Choroid plexus epithelial cell (primary cell): ENCODE measurements around the gene RBM33.

Source experiments
- DNase-seq: peaks from one replicate; pipeline ENCODE4 v3.0.0-alpha.2; 2010; ENCODE audit warnings: low read depth
- H3K4me3 ChIP-seq: 2 replicates; pipeline ENCODE4 v1.5.1; 2011; ENCODE audit warnings: low read depth, mild to moderate bottlenecking, control low read depth, low read length, moderate library complexity
- CTCF ChIP-seq: conservative IDR thresholded peaks from 2 replicates; pipeline ENCODE4 v1.5.1; 2011; ENCODE audit warnings: low read depth, mild to moderate bottlenecking, control low read depth, inconsistent platforms, low read length, moderate library complexity

The RBM33 gene

GRCh38 chr7:155774947-155775346 is 130.5 kb downstream of the RBM33 start:
- no peak for DNase-seq
- no peak for TF ChIP-seq CTCF
- H3K4me3 ChIP-seq: no peak overlapping the region

GRCh38 chr7:155775691-155776090 is 131.2 kb downstream of the RBM33 start:
- no peak overlapping the region for H3K4me3 ChIP-seq
- no peak for TF ChIP-seq CTCF
- DNase-seq: no peak

GRCh38 chr7:155776606-155777005 is 132.1 kb downstream of the RBM33 start:
- TF ChIP-seq CTCF: no peak
- DNase-seq: no peak

DNA sequence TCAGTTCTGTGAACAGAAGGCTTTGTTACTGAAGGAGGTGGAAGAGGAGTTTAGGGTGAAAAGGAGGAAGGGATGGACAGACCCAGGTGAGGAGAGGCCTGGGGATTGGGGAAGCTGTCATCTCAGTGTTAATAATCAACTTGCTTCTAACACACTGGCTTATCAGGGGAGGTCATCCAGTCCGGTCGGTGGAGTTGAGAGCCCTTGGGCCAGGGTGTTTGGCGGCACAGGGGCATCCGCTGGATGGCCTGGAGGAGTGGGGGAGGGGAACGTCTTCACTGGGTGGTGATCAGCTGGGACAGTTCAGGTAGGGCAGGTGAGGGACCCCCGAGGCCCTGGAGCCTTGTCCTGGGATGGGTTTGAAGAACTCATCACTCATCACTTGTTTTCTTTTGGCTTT is 133.9 kb downstream of the RBM33 start:
- no peak overlapping the region for H3K4me3 ChIP-seq
- TF ChIP-seq CTCF: no peak
- DNase-seq: no peak

More at GRCh38 chr7:155776606-155777005, 132.1 kb downstream of the RBM33 start:
- no peak overlapping the region for H3K4me3 ChIP-seq

DNA sequence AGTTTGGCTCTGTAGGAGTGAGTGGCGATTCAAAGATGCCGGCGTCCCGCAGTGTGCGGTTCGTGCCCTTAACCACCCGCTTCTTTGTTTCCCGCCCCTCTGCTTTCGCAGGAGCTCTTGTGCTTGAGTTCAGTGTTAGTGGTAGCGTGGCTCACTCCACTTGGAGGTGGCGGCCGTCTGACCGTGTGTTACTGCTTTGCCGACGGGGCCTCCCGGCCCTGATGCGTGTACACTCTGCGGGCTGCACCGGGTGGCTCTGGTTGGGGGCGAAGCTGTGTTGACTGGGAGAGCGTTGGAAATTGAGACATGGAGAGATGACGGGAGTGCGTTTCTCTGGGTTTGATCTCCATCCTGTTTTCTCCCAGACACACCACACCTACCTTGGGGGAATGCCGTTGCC is 136.4 kb downstream of the RBM33 start:
- no peak for TF ChIP-seq CTCF
- H3K4me3 ChIP-seq: no peak overlapping the region
- no peak for DNase-seq

DNA sequence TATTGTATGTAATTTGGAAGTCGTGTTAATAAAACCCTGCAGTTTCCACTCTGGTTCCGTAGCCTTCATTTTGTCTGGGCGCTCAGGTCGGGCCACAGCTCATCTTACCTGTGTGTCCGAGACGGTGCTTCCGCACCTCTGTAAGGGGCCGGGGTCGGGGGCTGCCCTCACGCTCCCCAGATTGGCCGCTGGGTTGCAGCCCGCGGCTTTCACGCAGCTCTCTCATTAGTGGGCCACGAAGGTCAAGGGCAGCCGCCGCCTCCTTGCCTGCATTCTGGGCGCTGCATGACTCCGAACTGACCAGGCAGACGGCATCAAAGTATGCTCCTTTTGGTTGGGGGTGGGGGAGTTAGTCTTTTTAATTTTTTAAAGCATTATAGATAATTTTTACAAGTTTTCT is 137.0 kb downstream of the RBM33 start:
- TF ChIP-seq CTCF: no peak
- no peak overlapping the region for H3K4me3 ChIP-seq
- no peak for DNase-seq

DNA sequence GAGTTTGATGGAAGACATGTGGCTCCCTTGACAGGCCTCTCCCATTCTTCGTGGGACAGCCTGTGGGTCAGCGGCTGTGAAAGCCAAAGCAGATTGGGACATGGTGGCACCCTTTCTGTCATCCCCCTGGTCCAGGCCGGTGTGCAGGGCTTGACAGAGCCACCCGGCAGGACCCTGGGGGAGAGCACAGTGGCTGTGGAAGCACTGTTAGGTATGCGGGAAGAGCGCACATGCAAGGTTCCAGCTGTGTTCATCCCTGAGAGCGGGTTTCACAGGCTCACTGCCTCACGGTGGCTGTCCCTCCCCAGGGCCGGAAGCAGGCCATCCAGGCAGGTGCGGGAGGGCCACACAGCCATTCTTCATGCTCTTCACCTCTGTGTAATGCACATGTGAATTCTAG is 138.0 kb downstream of the RBM33 start:
- DNase-seq: no peak
- no peak for TF ChIP-seq CTCF
- H3K4me3 ChIP-seq: no peak overlapping the region
